ENCODE data around the gene ZMAT2. TPM values are rescaled to one million over a fixed set of nuclear protein-coding genes. Genes with fewer than 3 reads are reported as not detected.

ZMAT2 gene
- 87.0 to 126 TPM (median 90.9 TPM) in 5 replicates for total RNA-seq (2022; extraction: Qiagen RNA extraction)

GRCh38 chr5:140700177-140701144 lies at the start of gene ZMAT2:
ZMAT2 (plus strand) TSS chr5:140700447; CDS start chr5:140700461, 14 bp downstream.

GRCh38 chr5:140664359-140665119 lies 35.7 kb upstream of the ZMAT2 start, which contains the start of gene WDR55:
WDR55 (plus strand) TSS chr5:140664904; CDS start chr5:140664913, 9 bp downstream.

GRCh38 chr5:140673187-140673976 lies 26.9 kb upstream of the ZMAT2 start, which contains the start of gene DND1:
DND1 (minus strand) TSS chr5:140673576; CDS start chr5:140673542, 34 bp downstream.

GRCh38 chr5:140690941-140691924 lies 9.0 kb upstream of the ZMAT2 start, which contains the start of the genes HARS1 and HARS2:
HARS1 (minus strand) TSS chr5:140691370; CDS start chr5:140691304, 66 bp downstream.
HARS2 (plus strand) TSS chr5:140691455; CDS start chr5:140691649, 194 bp downstream.

Other genes starting within 250 kb of the ZMAT2 start
- gene EIF4EBP3, start 152.8 kb upstream of the ZMAT2 start, total RNA-seq (2022; extraction: Qiagen RNA extraction), result 1.3 to 3.1 TPM (median 1.8 TPM) in 5 replicates
- gene SRA1, start 143.0 kb upstream of the ZMAT2 start, total RNA-seq (2022; extraction: Qiagen RNA extraction), result 37.0 to 43.4 TPM (median 40.9 TPM) in 5 replicates
- gene APBB3, start 135.8 kb upstream of the ZMAT2 start, total RNA-seq (2022; extraction: Qiagen RNA extraction), result 2.9 to 6.0 TPM (median 5.6 TPM) in 5 replicates
- 64.1 to 84.6 TPM (median 81.5 TPM) in 5 replicates for gene SLC35A4, start 135.6 kb upstream of the ZMAT2 start, total RNA-seq (2022; extraction: Qiagen RNA extraction)
- 2.6 to 3.4 TPM (median 3.0 TPM) in 5 replicates for gene CD14, start 67.3 kb upstream of the ZMAT2 start, total RNA-seq (2022; extraction: Qiagen RNA extraction)
- gene TMCO6, start 61.0 kb upstream of the ZMAT2 start, total RNA-seq (2022; extraction: Qiagen RNA extraction), result 8.1 to 14.2 TPM (median 10.8 TPM) in 5 replicates
- 87.2 to 125 TPM (median 90.7 TPM) in 5 replicates for gene NDUFA2, start 52.8 kb upstream of the ZMAT2 start, total RNA-seq (2022; extraction: Qiagen RNA extraction)
- gene IK, start 52.6 kb upstream of the ZMAT2 start, total RNA-seq (2022; extraction: Qiagen RNA extraction), result 101 to 114 TPM (median 104 TPM) in 5 replicates
- gene WDR55, start 35.5 kb upstream of the ZMAT2 start, total RNA-seq (2022; extraction: Qiagen RNA extraction), result 24.6 to 32.8 TPM (median 31.8 TPM) in 5 replicates
- gene DND1, start 26.9 kb upstream of the ZMAT2 start, total RNA-seq (2022; extraction: Qiagen RNA extraction), result 0.37 to 0.72 TPM (median 0.49 TPM) in 5 replicates
- gene HARS1, start 9.1 kb upstream of the ZMAT2 start, total RNA-seq (2022; extraction: Qiagen RNA extraction), result 75.3 to 80.9 TPM (median 78.3 TPM) in 5 replicates
- gene HARS2, start 9.0 kb upstream of the ZMAT2 start, total RNA-seq (2022; extraction: Qiagen RNA extraction), result 35.2 to 39.8 TPM (median 37.8 TPM) in 5 replicates
- gene PCDHA1, start 85.7 kb downstream of the ZMAT2 start, total RNA-seq (2022; extraction: Qiagen RNA extraction), result 0.08 to 0.21 TPM (median 0.18 TPM) in 5 replicates
- gene PCDHA2, start 94.4 kb downstream of the ZMAT2 start, total RNA-seq (2022; extraction: Qiagen RNA extraction), result 0.02 to 0.09 TPM (median 0.06 TPM) in 5 replicates
- 0.69 to 1.1 TPM (median 0.82 TPM) in 5 replicates for gene PCDHA3, start 100.6 kb downstream of the ZMAT2 start, total RNA-seq (2022; extraction: Qiagen RNA extraction)
- 1.4 to 2.3 TPM (median 1.8 TPM) in 5 replicates for gene PCDHA4, start 106.6 kb downstream of the ZMAT2 start, total RNA-seq (2022; extraction: Qiagen RNA extraction)
- 0.52 to 0.95 TPM (median 0.85 TPM) in 5 replicates for gene PCDHA5, start 121.2 kb downstream of the ZMAT2 start, total RNA-seq (2022; extraction: Qiagen RNA extraction)
- gene PCDHA6, start 127.5 kb downstream of the ZMAT2 start, total RNA-seq (2022; extraction: Qiagen RNA extraction), result 0.03 to 0.13 TPM (median 0.04 TPM) in 5 replicates
- 0.07 to 0.16 TPM (median 0.12 TPM) in 5 replicates for gene PCDHA7, start 133.8 kb downstream of the ZMAT2 start, total RNA-seq (2022; extraction: Qiagen RNA extraction)
- 0.03 to 0.06 TPM (median 0.04 TPM) in 5 replicates for gene PCDHA8, start 140.7 kb downstream of the ZMAT2 start, total RNA-seq (2022; extraction: Qiagen RNA extraction)
- gene PCDHA9, start 147.9 kb downstream of the ZMAT2 start, total RNA-seq (2022; extraction: Qiagen RNA extraction), result 0.01 TPM in 1 of 5 replicates, not detected in the others
- under 0.01 to 0.05 TPM (median 0.02 TPM) in 3 of 5 replicates, not detected in the others for gene PCDHA10, start 155.4 kb downstream of the ZMAT2 start, total RNA-seq (2022; extraction: Qiagen RNA extraction)
- 0.07 to 0.34 TPM (median 0.11 TPM) in 5 replicates for gene PCDHA11, start 168.5 kb downstream of the ZMAT2 start, total RNA-seq (2022; extraction: Qiagen RNA extraction)
- gene PCDHA12, start 174.9 kb downstream of the ZMAT2 start, total RNA-seq (2022; extraction: Qiagen RNA extraction), result 2.8 to 3.7 TPM (median 2.9 TPM) in 5 replicates
- 0.04 to 0.09 TPM (median 0.06 TPM) in 4 of 5 replicates, not detected in the other for gene PCDHA13, start 181.7 kb downstream of the ZMAT2 start, total RNA-seq (2022; extraction: Qiagen RNA extraction)
- 1.5 to 2.7 TPM (median 2.2 TPM) in 5 replicates for gene PCDHAC1, start 225.9 kb downstream of the ZMAT2 start, total RNA-seq (2022; extraction: Qiagen RNA extraction)